GM12892 (cell line): Measurements from ENCODE around the gene C1QTNF2.

ENCODE experiments used
- POLR2A ChIP-seq: IDR thresholded peaks from 2 replicates; pipeline ENCODE4 v1.6.1; 2011; ENCODE audit warnings: low read depth, low read length, control low read depth
- POLR2AphosphoS5 ChIP-seq: IDR thresholded peaks from 2 replicates; pipeline ENCODE4 v1.6.1; 2011; ENCODE audit warnings: low read depth, low read length, control low read depth

GRCh38 chr5:160324886-160325285 lies 45.5 kb downstream of the C1QTNF2 start:
- TF ChIP-seq POLR2A = no peak
- no peak for TF ChIP-seq POLR2AphosphoS5
